SH-SY5Y (cell line): ENCODE results near the gene UFC1.

ENCODE experiments used
- GATA2 ChIP-seq: IDR thresholded peaks from 2 replicates; pipeline ENCODE4 v1.6.1; 2011; ENCODE audit warnings: mild to moderate bottlenecking, low read depth, low read length
- GATA3 ChIP-seq: IDR thresholded peaks from 2 replicates; pipeline ENCODE4 v1.6.1; 2011; ENCODE audit warnings: low read depth, mild to moderate bottlenecking, low read length, moderate library complexity

DNA sequence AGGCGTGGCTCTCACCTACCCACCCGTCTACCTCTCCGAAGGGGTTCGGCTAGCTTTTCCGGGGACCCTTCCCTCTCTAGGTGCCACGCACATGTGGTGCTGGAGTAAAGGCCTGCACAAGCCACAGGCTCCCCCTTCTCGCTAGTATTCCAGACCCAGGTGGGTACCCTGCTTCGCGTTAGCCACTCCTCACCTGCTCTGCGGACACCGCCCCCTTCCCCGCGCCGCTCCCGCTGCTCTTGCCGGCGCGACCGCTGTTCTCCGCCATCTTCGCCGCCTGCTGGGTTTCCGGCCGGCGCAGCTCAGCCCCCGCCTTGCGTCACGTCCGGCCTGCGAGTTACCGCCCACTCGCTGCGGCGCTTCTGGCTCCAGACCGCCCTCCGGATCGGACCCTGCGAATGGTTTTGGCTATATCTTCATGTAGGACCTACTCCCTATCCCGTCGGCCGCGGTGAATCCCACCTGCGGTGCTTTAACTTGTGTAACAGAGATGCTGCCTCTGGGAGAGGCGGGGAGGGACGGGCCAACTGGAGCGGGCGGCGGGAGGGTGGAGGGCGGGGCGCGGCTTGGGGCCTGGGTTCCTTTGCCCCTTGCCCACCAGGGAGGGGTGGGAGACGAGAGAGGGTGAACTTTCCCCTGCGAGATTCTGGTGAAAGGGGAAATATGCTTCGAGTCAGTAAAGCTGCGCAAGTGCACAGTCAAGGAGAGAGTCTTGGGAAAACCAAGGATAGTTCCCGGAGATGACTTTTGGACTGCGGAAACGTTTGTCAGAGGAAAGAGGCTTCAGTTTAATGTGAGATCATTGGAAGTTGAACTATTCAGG is 35.8 kb upstream of the UFC1 start, which contains the start of the genes NIT1 and PFDN2:
- TF ChIP-seq GATA2: peak; percentile 12; the same call in 1 of the 2 replicates
- no peak for TF ChIP-seq GATA3
